Thymus (tissue), 11 donors: Measurements from ENCODE around the gene RAG2. TPM values are rescaled to one million over a fixed set of nuclear protein-coding genes. Genes with fewer than 3 reads are reported as not detected.
"Not testable (repeated sequence)": the region's sequence is repeated elsewhere in the genome, so short reads cannot be mapped to it uniquely, and the experiment has no call there.

Source experiments
- DNase-seq, 9 donors: peaks; one replicate each; pipeline ENCODE4 v3.0.0-alpha.2; 2013; ENCODE audit warnings: low spot score in 9 of 9, low read depth in 6 of 9, missing footprints in 1 of 9
- H3K27ac ChIP-seq, 2 donors: one replicate each; pipeline ENCODE4 v1.5.1; 2013; ENCODE audit warnings: control low read depth in 1 of 2, low read depth in 1 of 2, low read length in 1 of 2, mild to moderate bottlenecking in 1 of 2, moderate library complexity in 1 of 2
- H3K27me3 ChIP-seq, 2 donors: one replicate each; pipeline ENCODE4 v1.5.1; 2013; ENCODE audit warnings: low read length in 1 of 2; ENCODE audit not compliant: control insufficient read depth in 2 of 2, insufficient read depth in 1 of 2
- H3K36me3 ChIP-seq, 2 donors: one replicate each; pipeline ENCODE4 v1.5.1; 2013; ENCODE audit warnings: low read length in 1 of 2, mild to moderate bottlenecking in 1 of 2, moderate library complexity in 1 of 2; ENCODE audit not compliant: control insufficient read depth in 2 of 2, insufficient read depth in 2 of 2
- H3K4me1 ChIP-seq, 2 donors: one replicate each; pipeline ENCODE4 v1.5.1; 2013; ENCODE audit warnings: low read length in 2 of 2; ENCODE audit not compliant: control insufficient read depth in 2 of 2, insufficient read depth in 2 of 2
- H3K4me3 ChIP-seq, 2 donors: one replicate each; pipeline ENCODE4 v1.5.1; 2013; ENCODE audit warnings: low read length in 2 of 2, control low read depth in 1 of 2, mild to moderate bottlenecking in 1 of 2
- H3K9me3 ChIP-seq, 2 donors: one replicate each; pipeline ENCODE4 v1.5.1; 2013; ENCODE audit warnings: low read length in 1 of 2, mild to moderate bottlenecking in 1 of 2; ENCODE audit not compliant: control insufficient read depth in 2 of 2, insufficient read depth in 1 of 2
- WGBS: extraction: QIAGEN DNeasy Blood & Tissue Kit; methylation state at CpG from one replicate; pipeline ENCODE4 v1.1.7; 2013; 5-methylcytosine and 5-hydroxymethylcytosine counted together
- polyA plus RNA-seq: library from polyadenylated mRNA; stranded (reverse); fragments of 200-250 nt; gene quantifications from one replicate; pipeline ENCODE4 v1.2.3, GENCODE V29; 2013
- total RNA-seq: library from RNA; stranded (reverse); fragments of 120-200 nt; gene quantifications from one replicate; pipeline ENCODE4 v1.2.4, GENCODE V29; 2013
- donor health status: healthy.

The RAG2 gene
- total and polyA plus RNA-seq, 2 donors, result 16.5 to 195 TPM

- WGBS, result 13% methylated on average over 4 of the region's 4 CpGs
- H3K36me3 ChIP-seq, result peaks cover 10 to 16% of the 10 kb centered on the region in 2 donors
- peak in 5 of 9 donors; percentile 64 to 90 (median 81) for DNase-seq
- peak overlapping the region; percentile 19 to 94 for H3K27ac ChIP-seq
- peaks cover 0 to 3% of the 10 kb centered on the region in 2 donors for H3K27me3 ChIP-seq
- peak overlapping the region; percentile 69 to 85 for H3K4me3 ChIP-seq
- no peaks in the 10 kb centered on the region for H3K9me3 ChIP-seq
- peaks cover 22 to 38% of the 10 kb centered on the region in 2 donors for H3K4me1 ChIP-seq
These were observed 28.9 kb downstream of the RAG2 start for GRCh38 chr11:36569095-36569494.

- Histone ChIP-seq H3K27me3 (peaks cover 0 to 3% of the 10 kb centered on the region in 2 donors), H3K27ac (peak within 1 kb of the TSS; percentile 70 to 94), H3K4me3 (peak within 1 kb of the TSS; percentile 69 to 85), H3K4me1 (peaks cover 14 to 32% of the 10 kb centered on the region in 2 donors), H3K36me3 (peaks cover 0 to 4% of the 10 kb centered on the region in 2 donors), H3K9me3 (no peaks in the 10 kb centered on the region)
- DNase-seq, result peak in 8 of 9 donors; percentile 81 to 96 (median 90)
- WGBS, result 10% methylated on average over 1 of the region's 1 CpG
These were observed 30.3 kb downstream of the RAG2 start, which contains the start of gene RAG1 for GRCh38 chr11:36567694-36568093. TSS of gene RAG1 (plus strand) at chr11:36568007. CDS start at chr11:36573305, 5,298 bp downstream.

- Histone ChIP-seq H3K4me1 (peaks cover 17 to 32% of the 10 kb centered on the region in 2 donors), H3K36me3 (no peaks in the 10 kb centered on the region), H3K27me3 (peaks cover 0 to 3% of the 10 kb centered on the region in 2 donors), H3K4me3 (peak overlapping the region; percentile 69 to 85), H3K9me3 (no peaks in the 10 kb centered on the region), H3K27ac (peak overlapping the region in 1 of 2 donors; percentile 94)
- 12% methylated on average over 4 of the region's 4 CpGs for WGBS
- peak in 4 of 9 donors; percentile 81 to 93 (median 83) for DNase-seq
These were observed 31.5 kb downstream of the RAG2 start for GRCh38 chr11:36566407-36567053.

GRCh38 chr11:36565031-36565610 lies 32.9 kb downstream of the RAG2 start:
- peak overlapping the region; percentile 40 for H3K4me3 ChIP-seq
- 77% methylated on average over 6 of the region's 6 CpGs for WGBS
- DNase-seq, result no peak
- H3K4me1 ChIP-seq, result peaks cover 17 to 36% of the 10 kb centered on the region in 2 donors
- H3K27me3 ChIP-seq, result peaks cover 0 to 3% of the 10 kb centered on the region in 2 donors
- no peaks in the 10 kb centered on the region for H3K36me3 ChIP-seq
- peak overlapping the region; percentile 4 to 67 for H3K27ac ChIP-seq
- H3K9me3 ChIP-seq, result peaks cover 1 to 4% of the 10 kb centered on the region in 2 donors

GRCh38 chr11:36564376-36565030 lies 33.5 kb downstream of the RAG2 start:
- peak overlapping the region; percentile 40 for H3K4me3 ChIP-seq
- 15% methylated on average over 15 of the region's 15 CpGs for WGBS
- peak overlapping the region in 1 of 2 donors; percentile 67 for H3K27ac ChIP-seq
- DNase-seq, result peak in 5 of 9 donors; percentile 78 to 94 (median 83)
- H3K9me3 ChIP-seq, result peaks cover 1 to 7% of the 10 kb centered on the region in 2 donors
- peaks cover 0 to 3% of the 10 kb centered on the region in 2 donors for H3K27me3 ChIP-seq
- H3K36me3 ChIP-seq, result no peaks in the 10 kb centered on the region
- peaks cover 17 to 38% of the 10 kb centered on the region in 2 donors for H3K4me1 ChIP-seq

GRCh38 chr11:36558571-36559413 lies 39.2 kb downstream of the RAG2 start:
- Histone ChIP-seq H3K27me3 (no peaks in the 10 kb centered on the region), H3K4me3 (no peak overlapping the region), H3K4me1 (peaks cover 3 to 9% of the 10 kb centered on the region in 2 donors), H3K27ac (peak overlapping the region in 1 of 2 donors; percentile 84), H3K36me3 (no peaks in the 10 kb centered on the region), H3K9me3 (peaks cover 1 to 7% of the 10 kb centered on the region in 2 donors)
- WGBS, result 35% methylated on average over 4 of the region's 4 CpGs
- DNase-seq, result peak in 1 of 9 donors; percentile 65

GRCh38 chr11:36557991-36558390 lies 40.0 kb downstream of the RAG2 start:
- H3K27me3 ChIP-seq, result no peaks in the 10 kb centered on the region
- peaks cover 3 to 6% of the 10 kb centered on the region in 2 donors for H3K4me1 ChIP-seq
- no peak for DNase-seq
- peaks cover 1 to 7% of the 10 kb centered on the region in 2 donors for H3K9me3 ChIP-seq
- H3K36me3 ChIP-seq, result no peaks in the 10 kb centered on the region
- no peak overlapping the region for H3K4me3 ChIP-seq
- peak overlapping the region in 1 of 2 donors; percentile 84 for H3K27ac ChIP-seq

GRCh38 chr11:36557390-36557789 lies 40.6 kb downstream of the RAG2 start:
- H3K9me3 ChIP-seq, H3K4me3 ChIP-seq, DNase-seq, H3K4me1 ChIP-seq, H3K27ac ChIP-seq, H3K36me3 ChIP-seq, H3K27me3 ChIP-seq: not testable (repeated sequence)
- WGBS, result over 99% methylated on average over 14 of the region's 17 CpGs
